K562 (cell line): ENCODE results near the gene RHBDL3. TPM values are rescaled to one million over a fixed set of nuclear protein-coding genes. Genes with fewer than 3 reads are reported as not detected.

Experiments
- BRCA1 ChIP-seq, 2 experiments: fragments of 450-650 bp in 1 of 2; sonication (generic) in 1 of 2; formaldehyde crosslinking in 1 of 2; IDR thresholded peaks; 2 replicates each; pipeline versions ENCODE4 v1.5.0 to v1.6.1; 2017 to 2020; ENCODE audit warnings: mild to moderate bottlenecking in 1 of 2, missing genetic modification reagents in 1 of 2
- BRD4 ChIP-seq: fragments of 200-600 bp; sonication (generic); IDR thresholded peaks from 2 replicates; pipeline ENCODE4 v1.6.1; 2017; ENCODE audit warnings: inconsistent platforms
- HLTF ChIP-seq: fragments of 450-650 bp; IDR thresholded peaks from 2 replicates; pipeline ENCODE4 v1.6.1; 2016
- KLF1 ChIP-seq: fragments of 450-650 bp; IDR thresholded peaks from 2 replicates; pipeline ENCODE4 v1.6.1; 2016; ENCODE audit warnings: missing genetic modification characterization, missing compliant biosample characterization
- MCM7 ChIP-seq, 2 experiments: fragments of 450-650 bp; IDR thresholded peaks; 2 replicates each; pipeline ENCODE4 v1.6.1; 2016 to 2018
- NCOA6 ChIP-seq: fragments of 450-650 bp; IDR thresholded peaks from 2 replicates; pipeline ENCODE4 v1.6.1; 2017; ENCODE audit warnings: mild to moderate bottlenecking
- SMARCC2 ChIP-seq: fragments of 450-650 bp; IDR thresholded peaks from 2 replicates; pipeline ENCODE4 v1.6.1; 2017; ENCODE audit warnings: antibody characterized with exemption, moderate library complexity, mild to moderate bottlenecking, low read depth
- SNIP1 ChIP-seq: fragments of 450-650 bp; IDR thresholded peaks from 2 replicates; pipeline ENCODE4 v1.7.1; 2017; ENCODE audit warnings: low read depth, mild to moderate bottlenecking
- TRIM28 ChIP-seq: fragments of 450-650 bp; IDR thresholded peaks from 2 replicates; pipeline ENCODE4 v1.6.1; 2017
- ZBTB11 ChIP-seq, 3 experiments: fragments of 200-800 bp in 1 of 3; fragments of 250-450 bp in 1 of 3; fragments of 450-650 bp in 1 of 3; sonication (Bioruptor Pico) in 1 of 3; sonication (Bioruptor generic) in 1 of 3; formaldehyde crosslinking in 1 of 3; IDR thresholded peaks; 2 replicates each; pipeline versions ENCODE4 v1.6.1 to v1.8.0; 2016 to 2022; ENCODE audit warnings: mild to moderate bottlenecking in 2 of 3, missing genetic modification characterization in 2 of 3, missing compliant biosample characterization in 1 of 3, moderate library complexity in 1 of 3
- ZBTB40 ChIP-seq, 2 experiments: fragments of 450-650 bp in 1 of 2; sonication (generic) in 1 of 2; formaldehyde crosslinking in 1 of 2; IDR thresholded peaks; 2 replicates each; pipeline versions ENCODE4 v1.7.1 to v1.9.0; 2016 to 2022; ENCODE audit warnings: inconsistent platforms in 1 of 2, mild to moderate bottlenecking in 1 of 2, missing genetic modification reagents in 1 of 2
- ZNF280B ChIP-seq: fragments of 250-450 bp; sonication (Bioruptor Pico); IDR thresholded peaks from 2 replicates; pipeline ENCODE4 v1.5.1; 2021; ENCODE audit warnings: mild to moderate bottlenecking
- ZNF395 ChIP-seq: fragments of 200-800 bp; sonication (Bioruptor generic); IDR thresholded peaks from 2 replicates; pipeline ENCODE4 v1.6.1; 2017; ENCODE audit warnings: missing genetic modification characterization, missing compliant biosample characterization
- polyA plus RNA-seq, 8 experiments: library from polyadenylated mRNA; depleted of rRNA in 4 of 8; stranded (reverse) in 5 of 8; unstranded in 3 of 8; fragments of >200 nt; fragmentation: Nextera tagmentation in 2 of 8; fragmentation: Illumina TruSeq in 1 of 8; extraction: Ambion mirVana in 2 of 8; extraction: Trizol in 1 of 8; gene quantifications; 2 replicates each; pipeline versions ENCODE4 v1.2.1 to v1.2.3, GENCODE V29; 2011 to 2014; ENCODE audit warnings: inconsistent platforms in 1 of 8, missing spikeins in 1 of 8
- total RNA-seq, 7 experiments: library from RNA; depleted of rRNA in 6 of 7; stranded (reverse); fragments of >200 nt in 6 of 7; fragmentation: Illumina TruSeq in 2 of 7; extraction: Trizol in 2 of 7; gene quantifications; 2 replicates each; pipeline versions ENCODE4 v1.2.1 to v1.2.3, GENCODE V29; 2011 to 2021; ENCODE audit warnings: low replicate concordance in 1 of 7

Gene RHBDL3
- total and polyA plus RNA-seq, 9 of the 15 experiments (the other 6 are each of a cell fraction or from before 2014, with no cell fraction given): 0.06 to 0.31 (median 0.09) TPM; not detected in 4

DNA sequence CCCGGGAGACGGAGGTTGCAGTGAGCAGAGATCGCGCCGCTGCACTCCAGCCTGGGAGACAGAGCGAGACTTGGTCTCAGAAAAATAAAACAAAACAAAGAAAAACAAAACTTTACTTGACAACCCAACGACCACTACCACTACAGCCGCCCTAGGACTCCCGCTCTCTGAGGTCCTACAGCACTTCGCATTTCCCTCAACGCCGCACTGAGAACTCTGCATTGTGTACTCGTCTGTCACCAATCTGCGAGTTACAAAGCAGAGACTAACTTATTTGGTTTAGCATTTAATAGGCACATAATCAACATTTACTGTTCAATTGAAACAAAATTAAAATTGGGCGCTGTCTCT is 83.8 kb downstream of the RHBDL3 start (continued):
- TF ChIP-seq ZBTB11 (CRISPR knock-in tag; IDR thresholded peaks at IDR 0.05): peak in 1 of 3 experiments; percentile 3; a peak in 1 of 6 replicates
- TF ChIP-seq ZBTB40 (IDR thresholded peaks at IDR 0.05): peak; percentile 75
- no peak for TF ChIP-seq ZBTB40 (CRISPR knock-in tag; IDR thresholded peaks at IDR 0.05)
- no peak for TF ChIP-seq SNIP1
- TF ChIP-seq HLTF: peak; percentile 46; the same call in 1 of the 2 replicates
- no peak for TF ChIP-seq KLF1 (tag)
- TF ChIP-seq TRIM28: 0 out of 2 replicates have a peak, but pooled peaks have one; percentile 47
- no peak for TF ChIP-seq MCM7 (IDR thresholded peaks at IDR 0.05)
- TF ChIP-seq NCOA6: no peak
- TF ChIP-seq ZNF280B (CRISPR knock-in tag): no peak
- peak; percentile 22; the same call in 1 of the 2 replicates for TF ChIP-seq SMARCC2
- no peak for TF ChIP-seq BRCA1 (IDR thresholded peaks at IDR 0.05)
- no peak for TF ChIP-seq BRCA1 (CRISPR knock-in tag; IDR thresholded peaks at IDR 0.05)
- peak; percentile 65; the same call in 1 of the 2 replicates for TF ChIP-seq BRD4
- TF ChIP-seq ZNF395 (CRISPR knock-in tag): no peak
